ENCODE measurements around the gene API5. TPM values are rescaled to one million over a fixed set of nuclear protein-coding genes. Genes with fewer than 3 reads are reported as not detected.

The API5 gene
- total and polyA plus RNA-seq, 10 donors: 28.2 to 110 (median 80.5) TPM

DNA sequence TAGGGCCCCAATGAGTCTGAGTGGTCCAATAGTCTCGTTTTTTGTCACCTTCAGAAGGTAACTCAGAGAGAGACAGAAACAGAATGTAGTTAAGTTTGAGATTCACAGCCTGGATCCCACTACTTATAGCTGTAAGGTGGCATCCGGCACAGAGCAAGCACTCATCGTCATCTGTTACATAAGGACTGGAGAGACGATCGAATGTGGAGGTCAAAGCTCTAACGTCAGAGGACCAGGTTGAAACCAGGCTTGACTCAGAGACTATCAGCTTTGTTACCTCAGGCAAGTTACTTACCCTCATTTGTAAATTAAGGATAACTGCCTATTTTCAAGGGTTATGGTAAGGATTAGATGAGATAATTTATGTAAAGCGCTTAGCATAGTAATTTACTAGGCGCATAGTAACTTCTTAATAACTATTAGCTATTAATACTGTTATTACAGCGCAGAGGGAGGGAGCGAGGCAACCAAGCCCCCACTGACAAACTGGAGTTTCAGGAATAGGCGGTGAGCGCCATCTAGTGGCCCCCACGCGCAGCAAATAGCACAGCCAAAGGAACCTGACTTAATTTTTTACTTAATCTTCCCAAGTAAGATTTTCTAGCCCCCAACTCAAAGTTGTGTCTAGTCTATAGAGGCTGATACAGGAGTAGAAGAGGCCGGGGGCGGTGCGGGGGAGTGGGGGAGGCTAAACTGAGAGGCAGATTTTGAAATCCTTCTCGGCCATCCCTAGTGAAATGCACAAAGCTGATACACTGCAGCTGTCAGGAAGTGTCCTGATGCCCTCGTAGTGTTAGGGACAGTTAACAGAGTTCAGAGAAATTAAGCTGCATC is 29.0 kb upstream of the API5 start:
- H3K27me3 ChIP-seq (replicated peaks in 1 of 7): peaks cover 0 to 27% (median 4%) of the 10 kb centered on the region in 7 donors
- intact Hi-C loops (cut with DNase I; ENCODE audit: low total_unique reads): loop anchor here (5.0 kb wide), 1 partner anchor 511 kb away; no protein-coding TSS in a partner anchor
- no peak overlapping the region for H3K27ac ChIP-seq
- DNase-seq: peak; percentile 76
- TF ChIP-seq CTCF (IDR thresholded peaks at IDR 0.05 in 8 of 11, conservative IDR thresholded peaks at IDR 0.05 in 3 of 11): peak in 10 of 11 experiments; percentile 44 to 85 (median 74)
- no peak for TF ChIP-seq POLR2AphosphoS5 (IDR thresholded peaks at IDR 0.05)
- peaks cover 0 to 14% (median 3%) of the 10 kb centered on the region in 6 donors for H3K4me1 ChIP-seq
- H3K9me3 ChIP-seq: no peaks in the 10 kb centered on the region
- no peak overlapping the region for H3K4me3 ChIP-seq
- WGBS, 5 donors: 17 to 20% (median 20%) methylated on average over 19 of the region's 19 CpGs
- no peaks in the 10 kb centered on the region for H3K36me3 ChIP-seq

DNA sequence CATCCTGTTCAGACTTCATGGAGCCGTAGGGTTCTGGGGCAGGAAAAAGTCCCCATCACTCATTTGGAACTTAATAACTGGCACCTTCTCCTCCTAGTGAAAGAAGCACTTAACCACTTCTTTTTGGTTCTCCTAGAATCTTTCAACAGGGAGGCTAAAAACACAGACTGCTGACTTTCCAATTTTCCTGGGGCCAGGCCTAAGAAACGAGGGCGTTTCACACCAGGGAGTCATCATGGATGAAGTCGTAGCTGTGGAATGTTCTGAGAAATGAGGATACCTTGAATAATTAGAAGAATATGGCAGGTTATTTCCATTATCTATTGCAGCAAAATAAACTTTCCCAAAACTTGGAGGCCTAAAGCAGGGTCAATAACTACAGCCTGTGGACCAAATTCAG is 26.0 kb upstream of the API5 start:
- WGBS, 5 donors: 57 to 77% (median 70%) methylated on average over 4 of the region's 4 CpGs
- DNase-seq: no peak
- intact Hi-C loops (cut with DNase I; ENCODE audit: low total_unique reads): no loop called here
- Histone ChIP-seq H3K9me3 (peaks cover 0 to 6% (median 0%) of the 10 kb centered on the region in 8 donors), H3K4me1 (peaks cover 0 to 14% (median 3%) of the 10 kb centered on the region in 6 donors), H3K27me3 (replicated peaks in 1 of 7) (peaks cover 0 to 27% (median 4%) of the 10 kb centered on the region in 7 donors), H3K4me3 (no peak overlapping the region), H3K36me3 (no peaks in the 10 kb centered on the region), H3K27ac (no peak overlapping the region)
- TF ChIP-seq POLR2AphosphoS5 (IDR thresholded peaks at IDR 0.05) (no peak), POLR2A (IDR thresholded peaks at IDR 0.05) (no peak), CTCF (IDR thresholded peaks at IDR 0.05 in 8 of 11, conservative IDR thresholded peaks at IDR 0.05 in 3 of 11) (no peak)

GRCh38 chr11:43289368-43289767 is 22.4 kb upstream of the API5 start:
- no peak for DNase-seq
- intact Hi-C loops (cut with DNase I; ENCODE audit: low total_unique reads): no loop called here
- no peak for TF ChIP-seq POLR2AphosphoS5 (IDR thresholded peaks at IDR 0.05)
- TF ChIP-seq CTCF (IDR thresholded peaks at IDR 0.05 in 8 of 11, conservative IDR thresholded peaks at IDR 0.05 in 3 of 11): no peak
- no peak for TF ChIP-seq POLR2A (IDR thresholded peaks at IDR 0.05)
- no peaks in the 10 kb centered on the region for H3K36me3 ChIP-seq
- H3K4me1 ChIP-seq: no peaks in the 10 kb centered on the region
- peaks cover 0 to 15% (median 4%) of the 10 kb centered on the region in 8 donors for H3K9me3 ChIP-seq
- 89 to 100% (median 97%) methylated on average over 3 of the region's 3 CpGs for WGBS, 5 donors
- peaks cover 0 to 5% (median 0%) of the 10 kb centered on the region in 7 donors for H3K27me3 ChIP-seq (replicated peaks in 1 of 7)
- H3K27ac ChIP-seq: no peak overlapping the region
- no peak overlapping the region for H3K4me3 ChIP-seq

DNA sequence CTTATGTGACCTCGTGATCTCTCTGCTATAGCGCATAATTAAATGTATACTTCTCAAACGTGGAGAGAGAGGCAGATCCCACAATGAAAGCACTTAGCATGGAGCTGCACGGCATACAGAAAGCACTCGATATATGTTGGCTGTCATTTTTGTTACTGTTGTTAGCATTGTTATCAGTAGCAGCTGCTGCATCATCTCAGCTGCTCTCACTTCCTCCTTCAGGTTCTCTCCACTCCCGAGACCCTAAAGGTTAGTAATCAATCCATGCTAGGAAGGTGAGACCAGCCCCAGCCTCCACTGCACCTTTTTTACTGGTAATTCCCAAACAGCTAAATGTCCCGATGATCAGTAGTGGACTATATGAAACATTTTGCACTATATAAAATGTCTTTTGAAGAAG is 13.4 kb upstream of the API5 start:
- WGBS, 5 donors: 69 to 73% (median 72%) methylated on average over 7 of the region's 7 CpGs
- TF ChIP-seq POLR2AphosphoS5 (IDR thresholded peaks at IDR 0.05) (no peak), POLR2A (IDR thresholded peaks at IDR 0.05) (no peak), CTCF (IDR thresholded peaks at IDR 0.05 in 8 of 11, conservative IDR thresholded peaks at IDR 0.05 in 3 of 11) (no peak)
- DNase-seq: no peak

More for the DNA sequence above, 13.4 kb upstream of the API5 start:
- Histone ChIP-seq H3K36me3 (no peaks in the 10 kb centered on the region), H3K27ac (no peak overlapping the region), H3K9me3 (peaks cover 2 to 46% (median 25%) of the 10 kb centered on the region in 8 donors), H3K27me3 (replicated peaks in 1 of 7) (peaks cover 0 to 15% (median 0%) of the 10 kb centered on the region in 7 donors), H3K4me1 (no peaks in the 10 kb centered on the region), H3K4me3 (no peak overlapping the region)
- intact Hi-C loops (cut with DNase I; ENCODE audit: low total_unique reads): no loop called here
